DND-41 (cell line): ENCODE results near the gene OTX2.

Experiments
- CTCF ChIP-seq: IDR thresholded peaks from 2 replicates; pipeline ENCODE4 v1.5.1; 2012; ENCODE audit warnings: borderline replicate concordance, low read length, moderate library complexity, mild to moderate bottlenecking; ENCODE audit not compliant: poor library complexity, severe bottlenecking; ENCODE audit errors: extremely low read depth
- EZH2 ChIP-seq: IDR thresholded peaks from 3 replicates; pipeline ENCODE4 v1.6.1; 2012; ENCODE audit warnings: borderline replicate concordance, low read depth, mild to moderate bottlenecking, moderate library complexity, low read length, inconsistent platforms; ENCODE audit not compliant: severe bottlenecking

- no peak for TF ChIP-seq CTCF
- no peak for TF ChIP-seq EZH2
Measured at GRCh38 chr14:56811593-56812363, 1.5 kb upstream of the OTX2 start.
